Astrocyte (in vitro differentiated cells and primary cell): ENCODE data around the gene CARD11. TPM values are rescaled to one million over a fixed set of nuclear protein-coding genes. Genes with fewer than 3 reads are reported as not detected.

ENCODE experiments used
- DNase-seq: peaks from one replicate; pipeline ENCODE4 v3.0.0-alpha.2; 2010; ENCODE audit warnings: low read depth
- FAIRE-seq: peaks from 2 replicates; lab custom pipeline; 2011; peaks lifted over from hg19 to GRCh38; lab: Jason Lieb, UNC
- H2AFZ ChIP-seq: 2 replicates; pipeline ENCODE4 v1.6.0; 2012; ENCODE audit warnings: low read depth, low read length, inconsistent platforms
- H3K27ac ChIP-seq: 2 replicates; pipeline ENCODE4 v1.5.1; 2011; ENCODE audit warnings: low read depth, low read length, inconsistent platforms
- H3K27me3 ChIP-seq: 2 replicates; pipeline ENCODE4 v1.6.0; 2011; ENCODE audit warnings: low read length, inconsistent platforms; ENCODE audit not compliant: insufficient read depth
- H3K36me3 ChIP-seq: 2 replicates; pipeline ENCODE4 v1.5.1; 2011; ENCODE audit warnings: low read length, inconsistent platforms; ENCODE audit not compliant: insufficient read depth
- H3K4me1 ChIP-seq: 2 replicates; pipeline ENCODE4 v1.5.1; 2011; ENCODE audit warnings: low read length, inconsistent platforms; ENCODE audit not compliant: insufficient read depth
- H3K4me2 ChIP-seq: 2 replicates; pipeline ENCODE4 v1.6.0; 2012; ENCODE audit warnings: low read length, inconsistent platforms
- H3K4me3 ChIP-seq: 2 replicates; pipeline ENCODE4 v1.5.1; 2011; ENCODE audit warnings: low read depth, mild to moderate bottlenecking, low read length, inconsistent platforms; ENCODE audit not compliant: insufficient read depth
- H3K79me2 ChIP-seq: 2 replicates; pipeline ENCODE4 v1.6.0; 2012; ENCODE audit warnings: mild to moderate bottlenecking, low read length, inconsistent platforms; ENCODE audit not compliant: insufficient read depth
- H3K9ac ChIP-seq: 2 replicates; pipeline ENCODE4 v1.6.0; 2012; ENCODE audit warnings: mild to moderate bottlenecking, low read length, inconsistent platforms
- H3K9me3 ChIP-seq: 2 replicates; pipeline ENCODE4 v1.5.1; 2012; ENCODE audit warnings: low read depth, mild to moderate bottlenecking, low read length, inconsistent platforms; ENCODE audit not compliant: insufficient read depth
- H4K20me1 ChIP-seq: 2 replicates; pipeline ENCODE4 v1.6.0; 2012; ENCODE audit warnings: low read length, inconsistent platforms; ENCODE audit not compliant: insufficient read depth
- H3K27ac Mint-ChIP-seq: one replicate; pipeline ENCODE4 v1.8.0; 2021; ENCODE audit warnings: mild to moderate bottlenecking, mixed read lengths; ENCODE audit not compliant: unreplicated experiment
- H3K27me3 Mint-ChIP-seq: one replicate; pipeline ENCODE4 v1.8.0; 2021; ENCODE audit warnings: low read depth, mixed read lengths; ENCODE audit not compliant: unreplicated experiment
- H3K36me3 Mint-ChIP-seq: one replicate; pipeline ENCODE4 v1.8.0; 2021; ENCODE audit warnings: low read depth, mixed read lengths; ENCODE audit not compliant: unreplicated experiment
- H3K4me1 Mint-ChIP-seq: one replicate; pipeline ENCODE4 v1.8.0; 2021; ENCODE audit warnings: low read depth, mixed read lengths; ENCODE audit not compliant: unreplicated experiment
- H3K4me3 Mint-ChIP-seq: one replicate; pipeline ENCODE4 v1.8.0; 2021; ENCODE audit warnings: mild to moderate bottlenecking, moderate library complexity, mixed read lengths; ENCODE audit not compliant: unreplicated experiment
- H3K9me3 Mint-ChIP-seq: one replicate; pipeline ENCODE4 v1.8.0; 2021; ENCODE audit warnings: mild to moderate bottlenecking, mixed read lengths; ENCODE audit not compliant: unreplicated experiment
- CTCF ChIP-seq: IDR thresholded peaks from 2 replicates; pipeline ENCODE4 v1.5.1; 2011; ENCODE audit warnings: low read depth, mild to moderate bottlenecking, inconsistent platforms, low read length, moderate library complexity; ENCODE audit not compliant: insufficient read depth
- EZH2 ChIP-seq: IDR thresholded peaks from 2 replicates; pipeline ENCODE4 v1.6.1; 2012; ENCODE audit warnings: mild to moderate bottlenecking, low read length, inconsistent platforms; ENCODE audit not compliant: insufficient read depth
- total RNA-seq: library from RNA; stranded (reverse); gene quantifications from 2 replicates; pipeline ENCODE4 v1.2.1, GENCODE V29; 2021

The CARD11 gene
- total RNA-seq, 1 donor from 2014 or later = 9.5 TPM

- no peaks in the 10 kb centered on the region for H4K20me1 ChIP-seq
- H3K36me3 ChIP-seq = no peaks in the 10 kb centered on the region
- peaks cover 9% of the 10 kb centered on the region for H3K36me3 Mint-ChIP-seq
- H3K4me3 Mint-ChIP-seq = no peak overlapping the region
- no peaks in the 10 kb centered on the region for H3K4me1 Mint-ChIP-seq
- H2AFZ ChIP-seq = no peak overlapping the region
- H3K4me3 ChIP-seq = no peak overlapping the region
- H3K4me2 ChIP-seq = no peak overlapping the region
- H3K27ac ChIP-seq = no peak overlapping the region
- TF ChIP-seq EZH2 = no peak
- H3K9me3 Mint-ChIP-seq = peaks cover 13% of the 10 kb centered on the region
- DNase-seq = no peak
- FAIRE-seq = no peak
- no peaks in the 10 kb centered on the region for H3K9me3 ChIP-seq
- H3K9ac ChIP-seq = no peak overlapping the region
- no peaks in the 10 kb centered on the region for H3K79me2 ChIP-seq
- no peak overlapping the region for H3K27ac Mint-ChIP-seq
- no peaks in the 10 kb centered on the region for H3K4me1 ChIP-seq
- peaks cover 2% of the 10 kb centered on the region for H3K27me3 Mint-ChIP-seq
- H3K27me3 ChIP-seq = no peaks in the 10 kb centered on the region
Measured at GRCh38 chr7:2985866-2986265, 57.8 kb downstream of the CARD11 start.

DNA sequence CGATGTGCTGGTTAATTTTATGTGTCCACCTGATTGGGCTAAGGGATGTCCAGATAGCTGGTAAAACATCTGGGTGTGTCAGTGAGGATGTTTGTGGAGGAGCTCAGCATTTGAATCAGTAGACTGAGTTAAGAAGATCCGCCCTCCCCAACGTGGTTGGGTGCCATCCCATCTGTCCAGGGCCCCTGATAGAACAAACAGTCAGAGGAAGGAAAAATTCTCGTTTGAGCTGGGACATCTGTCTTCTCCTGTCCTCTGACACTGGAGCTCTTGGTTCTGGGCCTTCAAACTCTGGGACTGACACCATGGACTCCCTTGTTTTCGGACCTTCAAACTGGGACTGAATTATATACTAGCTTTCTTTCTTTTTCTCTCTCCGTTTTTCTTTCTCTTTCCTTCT lies 59.6 kb downstream of the CARD11 start:
- Mint-ChIP-seq H3K4me1 (no peaks in the 10 kb centered on the region), H3K9me3 (peaks cover 5% of the 10 kb centered on the region), H3K4me3 (no peak overlapping the region), H3K27me3 (peaks cover 5% of the 10 kb centered on the region), H3K27ac (no peak overlapping the region), H3K36me3 (peaks cover 13% of the 10 kb centered on the region)
- H2AFZ ChIP-seq = no peak overlapping the region
- H3K79me2 ChIP-seq = no peaks in the 10 kb centered on the region
- H3K4me1 ChIP-seq = no peaks in the 10 kb centered on the region
- H3K9ac ChIP-seq = no peak overlapping the region
- DNase-seq = no peak
- no peak overlapping the region for H3K27ac ChIP-seq
- H4K20me1 ChIP-seq = no peaks in the 10 kb centered on the region
- no peaks in the 10 kb centered on the region for H3K36me3 ChIP-seq
- FAIRE-seq = no peak
- H3K9me3 ChIP-seq = no peaks in the 10 kb centered on the region
- TF ChIP-seq EZH2 (no peak), CTCF (no peak)
- H3K4me3 ChIP-seq = no peak overlapping the region
- H3K27me3 ChIP-seq = peaks cover 2% of the 10 kb centered on the region
- no peak overlapping the region for H3K4me2 ChIP-seq

DNA sequence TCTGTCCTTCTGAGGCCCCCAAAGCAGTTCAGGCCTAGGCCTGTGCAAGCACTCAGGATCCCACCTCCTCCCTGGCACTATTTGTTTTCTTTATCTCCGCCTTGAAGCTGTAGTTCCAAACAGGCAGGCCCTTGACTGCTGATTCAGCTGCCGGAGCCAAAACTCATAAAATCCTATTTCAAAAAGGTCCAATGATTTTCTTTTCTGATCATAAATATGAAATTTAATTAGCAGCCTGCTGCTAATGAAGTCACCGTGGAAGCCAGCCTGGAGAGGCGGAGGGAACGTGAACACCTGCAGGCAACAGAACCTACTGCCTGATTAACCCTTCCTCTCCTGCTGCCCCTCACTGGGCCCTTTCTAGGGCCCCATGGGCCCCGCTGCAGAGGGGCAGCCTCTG lies 60.1 kb downstream of the CARD11 start:
- no peaks in the 10 kb centered on the region for H3K4me1 Mint-ChIP-seq
- no peaks in the 10 kb centered on the region for H3K4me1 ChIP-seq
- peaks cover 4% of the 10 kb centered on the region for H3K9me3 Mint-ChIP-seq
- H4K20me1 ChIP-seq = no peaks in the 10 kb centered on the region
- no peak for FAIRE-seq
- H3K4me3 Mint-ChIP-seq = no peak overlapping the region
- no peaks in the 10 kb centered on the region for H3K36me3 ChIP-seq
- H3K79me2 ChIP-seq = no peaks in the 10 kb centered on the region
- peaks cover 12% of the 10 kb centered on the region for H3K36me3 Mint-ChIP-seq
- no peak overlapping the region for H3K9ac ChIP-seq
- peaks cover 7% of the 10 kb centered on the region for H3K27me3 Mint-ChIP-seq
- no peak overlapping the region for H3K4me2 ChIP-seq
- H3K27me3 ChIP-seq = peaks cover 7% of the 10 kb centered on the region
- no peak for DNase-seq
- no peak overlapping the region for H3K4me3 ChIP-seq
- no peaks in the 10 kb centered on the region for H3K9me3 ChIP-seq
- no peak for TF ChIP-seq CTCF
- no peak for TF ChIP-seq EZH2
- no peak overlapping the region for H3K27ac Mint-ChIP-seq
- H2AFZ ChIP-seq = no peak overlapping the region
- no peak overlapping the region for H3K27ac ChIP-seq
